Measurements from ENCODE around the gene GLRX2.
"Not testable (repeated sequence)": the region's sequence is repeated elsewhere in the genome, so short reads cannot be mapped to it uniquely, and the experiment has no call there.

The GLRX2 gene, protein sequence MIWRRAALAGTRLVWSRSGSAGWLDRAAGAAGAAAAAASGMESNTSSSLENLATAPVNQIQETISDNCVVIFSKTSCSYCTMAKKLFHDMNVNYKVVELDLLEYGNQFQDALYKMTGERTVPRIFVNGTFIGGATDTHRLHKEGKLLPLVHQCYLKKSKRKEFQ

DNA sequence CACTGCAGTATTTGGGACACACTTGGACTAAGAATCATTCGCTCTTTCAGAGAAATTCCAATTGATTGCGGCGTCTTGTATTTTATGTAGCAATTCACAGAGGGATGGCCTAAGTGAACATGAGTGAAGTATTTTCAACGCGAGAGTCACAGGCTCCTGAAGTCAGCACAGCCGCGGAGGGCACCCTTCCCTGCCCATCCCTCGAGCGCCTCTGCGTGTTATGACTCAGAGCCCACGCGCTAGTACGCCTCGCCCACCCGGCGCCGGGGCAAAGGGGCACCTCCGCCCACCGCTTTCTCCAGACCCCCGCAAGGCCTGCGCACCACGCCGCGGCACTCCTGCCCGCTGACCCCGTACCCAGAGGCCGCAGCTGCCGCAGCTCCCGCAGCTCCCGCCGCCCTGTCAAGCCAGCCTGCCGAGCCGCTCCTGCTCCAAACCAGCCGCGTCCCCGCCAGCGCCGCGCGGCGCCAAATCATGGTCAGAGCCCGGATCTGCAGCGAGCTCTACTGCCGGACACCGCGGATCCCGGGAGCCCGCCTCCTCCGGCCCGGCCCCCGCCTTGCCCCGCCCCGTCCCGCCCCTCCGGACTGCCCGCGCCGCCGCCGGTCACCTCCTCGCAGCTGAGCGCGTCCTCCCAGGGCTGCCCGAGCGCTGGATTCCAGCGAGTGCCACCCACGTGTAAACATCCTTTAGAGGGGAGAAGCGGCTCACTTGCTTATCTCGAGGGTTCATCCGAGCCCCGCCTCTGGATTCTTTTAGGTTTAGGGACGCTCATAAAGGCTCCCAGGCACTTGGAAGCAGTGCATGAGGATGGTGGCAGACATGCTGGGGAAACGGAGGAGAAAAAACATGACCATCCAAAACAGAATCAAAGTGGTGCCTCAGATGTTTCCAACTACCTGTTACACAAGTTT lies at the start of gene GLRX2:
Gene GLRX2, minus strand, starts transcription at position 508 of the 914 bp plus-strand sequence. Its CDS starts 32 bp downstream, at position 476.
- DNase-seq (ENCODE audit: low read depth): peak; percentile 51

DNA sequence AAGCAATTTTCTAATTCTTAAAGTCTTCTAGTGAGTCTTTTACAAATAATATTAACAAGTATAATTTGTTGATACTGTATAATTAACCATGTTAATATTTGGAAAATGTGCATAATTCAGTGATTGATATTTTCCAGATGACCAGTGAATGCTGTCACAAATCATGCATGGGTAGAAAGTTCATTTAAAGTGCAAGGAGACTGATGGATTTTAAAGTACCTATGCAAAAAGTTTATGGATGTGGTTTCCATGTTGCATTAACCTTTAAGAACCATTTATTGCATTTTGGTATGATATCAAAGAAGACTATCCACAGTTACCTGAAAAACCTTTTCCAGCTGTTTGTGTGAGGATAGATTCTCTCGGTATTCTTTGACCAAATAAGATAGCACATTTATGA lies 39.8 kb upstream of the GLRX2 start:
- DNase-seq (ENCODE audit: low read depth): no peak

DNA sequence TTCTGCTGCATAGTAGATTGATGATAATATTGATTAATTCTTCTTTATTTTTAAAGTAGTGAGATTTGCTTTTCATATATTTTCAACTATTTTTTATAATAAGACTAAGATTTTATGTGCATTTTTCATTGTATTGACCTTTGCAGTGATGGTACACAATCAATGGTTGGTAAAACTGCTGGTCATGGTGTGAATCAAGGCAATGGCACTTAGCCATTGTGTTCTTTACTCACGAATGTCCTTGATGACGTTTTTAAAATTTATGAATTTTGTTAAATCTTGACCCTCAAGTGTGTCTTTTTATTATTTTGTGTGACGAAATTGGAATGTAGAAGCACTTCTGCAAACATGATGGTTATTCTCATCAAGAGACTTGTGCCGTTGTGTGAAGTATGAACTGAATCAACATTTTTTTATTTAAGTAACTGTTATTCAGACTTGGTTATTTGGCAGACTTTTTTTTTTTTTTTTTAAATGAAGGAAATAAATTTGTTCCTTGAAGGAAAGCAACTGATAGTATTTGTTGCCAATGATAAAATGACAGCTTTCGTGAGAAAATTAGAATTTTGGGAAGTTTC lies 39.2 kb upstream of the GLRX2 start:
- DNase-seq (ENCODE audit: low read depth): no peak

DNA sequence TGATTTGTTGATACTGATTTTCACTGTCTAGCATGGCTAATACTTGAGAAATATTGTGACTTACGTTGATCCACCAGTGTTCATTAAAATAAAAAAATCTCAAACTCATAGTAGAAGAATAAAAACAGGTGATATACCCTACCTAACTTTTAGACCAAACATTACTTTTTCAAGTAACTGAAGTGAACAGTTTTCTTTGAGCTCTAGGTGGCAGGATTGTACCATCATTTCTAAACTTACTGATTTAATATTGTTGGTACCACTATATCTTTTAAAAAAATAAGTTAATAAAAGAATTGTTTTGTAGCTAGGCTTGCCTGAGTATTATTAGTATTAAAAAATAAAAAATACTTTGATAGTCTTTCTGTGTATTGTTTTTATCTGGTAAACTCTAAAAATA lies 38.1 kb upstream of the GLRX2 start:
- DNase-seq (ENCODE audit: low read depth): no peak

DNA sequence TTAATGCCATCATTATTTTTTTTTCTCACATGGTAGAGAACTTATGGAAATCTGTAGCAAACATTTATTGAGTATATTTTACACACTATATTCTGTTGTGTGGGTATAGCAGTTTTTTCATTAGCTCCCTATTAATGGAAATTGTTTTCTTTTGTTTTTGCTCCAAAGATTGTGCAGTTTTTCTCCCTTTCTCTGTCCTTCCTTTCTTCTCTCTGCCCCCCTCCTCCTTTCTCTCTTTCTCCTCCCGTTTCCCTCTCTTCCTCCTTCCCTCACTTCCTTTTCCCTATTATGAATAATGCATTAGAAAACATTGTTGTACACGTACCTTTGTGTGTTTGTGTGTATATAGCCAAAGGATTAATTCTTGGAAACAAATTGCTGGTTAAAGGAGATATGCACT lies 37.2 kb upstream of the GLRX2 start:
- no peak for DNase-seq (ENCODE audit: low read depth)

DNA sequence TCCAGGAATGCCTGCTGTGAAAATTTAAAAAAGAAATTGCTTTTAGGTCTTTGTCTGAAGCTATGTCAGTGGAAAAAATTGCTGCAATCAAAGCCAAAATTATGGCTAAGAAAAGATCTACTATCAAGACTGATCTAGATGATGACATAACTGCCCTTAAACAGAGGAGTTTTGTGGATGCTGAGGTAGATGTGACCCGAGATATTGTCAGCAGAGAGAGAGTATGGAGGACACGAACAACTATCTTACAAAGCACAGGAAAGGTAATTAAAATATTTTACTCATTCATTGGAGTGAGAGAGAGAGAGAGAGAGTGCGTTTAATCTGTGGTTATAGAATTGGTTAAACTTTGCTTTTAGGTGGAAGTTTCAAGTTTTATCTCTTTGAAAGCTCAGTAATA lies 36.6 kb upstream of the GLRX2 start:
- no peak for DNase-seq (ENCODE audit: low read depth)

DNA sequence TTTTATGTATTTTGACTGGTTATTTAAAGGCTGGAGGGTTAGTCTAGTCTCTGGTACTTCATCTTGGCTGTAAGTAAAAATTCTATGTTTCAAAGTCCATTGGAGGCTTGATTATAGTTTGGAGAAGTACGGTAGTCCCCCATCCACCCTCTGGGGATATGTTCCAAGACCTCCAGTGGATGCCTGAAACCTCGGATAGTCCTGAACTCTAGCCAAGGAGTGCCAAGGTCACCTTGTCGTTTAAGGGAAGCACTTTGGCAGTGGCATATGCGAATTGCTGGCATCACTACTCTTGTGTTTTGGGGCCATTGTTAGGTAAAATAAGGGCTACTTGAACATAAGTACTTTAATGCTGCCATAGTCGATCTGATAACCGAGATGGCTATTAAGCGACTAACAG lies 35.0 kb upstream of the GLRX2 start:
- DNase-seq (ENCODE audit: low read depth): no peak

DNA sequence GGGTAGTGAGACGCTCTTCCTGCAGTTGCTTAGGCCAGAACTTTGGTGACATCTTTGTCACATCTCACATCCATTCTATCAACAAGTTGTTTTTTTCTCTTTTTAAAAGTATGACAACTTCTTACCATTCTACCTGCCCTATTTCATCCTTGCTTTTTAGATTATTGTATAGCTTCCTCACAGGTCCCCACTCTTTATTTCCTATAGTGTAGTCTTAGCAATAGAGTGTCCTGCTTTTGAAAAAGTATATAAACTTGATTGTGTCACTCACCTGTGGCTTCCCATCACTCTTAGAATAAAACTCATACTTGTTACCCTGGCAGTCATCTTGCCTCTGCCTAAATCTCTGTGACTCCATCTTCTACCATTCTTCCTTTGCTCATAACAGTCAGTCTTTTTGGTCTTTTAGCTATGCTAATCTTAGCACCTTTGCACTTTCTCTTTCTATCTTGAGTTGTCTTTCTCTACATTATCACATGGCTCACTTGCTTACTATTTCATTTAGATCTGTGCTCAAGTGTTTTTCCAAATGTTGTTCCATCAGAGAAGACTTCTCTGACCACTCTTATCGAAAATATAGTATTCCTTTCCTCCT lies 26.1 kb upstream of the GLRX2 start:
- no peak for DNase-seq (ENCODE audit: low read depth)

DNA sequence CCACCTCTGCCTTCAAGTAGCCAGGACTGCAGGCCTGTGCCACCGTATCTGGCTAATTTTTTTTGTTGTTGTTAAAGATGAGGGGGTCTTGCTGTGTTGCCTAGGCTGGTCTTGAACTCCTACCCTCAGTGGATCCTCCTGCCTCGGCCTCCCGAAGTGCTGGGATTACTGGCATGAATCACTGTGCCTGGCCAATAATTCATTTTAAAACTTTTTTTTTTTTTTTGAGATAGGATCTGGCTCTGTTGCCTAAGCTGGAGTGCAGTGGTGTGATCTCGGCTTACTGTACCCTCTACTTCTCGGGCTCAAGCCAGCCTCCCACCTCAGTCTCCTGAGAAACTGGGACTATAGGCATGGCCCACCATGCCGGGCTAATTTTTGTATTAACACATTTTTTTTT lies 20.2 kb upstream of the GLRX2 start:
- DNase-seq (ENCODE audit: low read depth): no peak

DNA sequence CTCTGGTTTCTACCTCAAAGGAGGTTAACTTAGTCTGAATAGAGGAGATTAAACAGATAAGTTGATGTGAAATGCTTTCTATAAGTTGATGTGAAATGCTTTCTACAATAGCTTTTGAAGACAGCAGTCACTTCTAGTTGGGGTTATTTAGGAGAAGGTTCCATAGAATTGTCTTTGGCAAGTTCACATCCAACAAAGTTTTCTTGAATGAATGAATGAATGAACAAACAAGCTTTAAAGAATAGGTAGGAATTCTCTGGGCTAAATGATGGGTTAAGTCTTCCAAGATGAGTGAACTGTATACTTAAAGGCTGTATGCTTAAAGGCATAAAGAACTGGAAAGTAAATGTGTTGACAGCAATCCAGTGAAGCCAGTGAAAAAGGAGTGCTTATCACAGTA lies 18.5 kb upstream of the GLRX2 start:
- no peak for DNase-seq (ENCODE audit: low read depth)

DNA sequence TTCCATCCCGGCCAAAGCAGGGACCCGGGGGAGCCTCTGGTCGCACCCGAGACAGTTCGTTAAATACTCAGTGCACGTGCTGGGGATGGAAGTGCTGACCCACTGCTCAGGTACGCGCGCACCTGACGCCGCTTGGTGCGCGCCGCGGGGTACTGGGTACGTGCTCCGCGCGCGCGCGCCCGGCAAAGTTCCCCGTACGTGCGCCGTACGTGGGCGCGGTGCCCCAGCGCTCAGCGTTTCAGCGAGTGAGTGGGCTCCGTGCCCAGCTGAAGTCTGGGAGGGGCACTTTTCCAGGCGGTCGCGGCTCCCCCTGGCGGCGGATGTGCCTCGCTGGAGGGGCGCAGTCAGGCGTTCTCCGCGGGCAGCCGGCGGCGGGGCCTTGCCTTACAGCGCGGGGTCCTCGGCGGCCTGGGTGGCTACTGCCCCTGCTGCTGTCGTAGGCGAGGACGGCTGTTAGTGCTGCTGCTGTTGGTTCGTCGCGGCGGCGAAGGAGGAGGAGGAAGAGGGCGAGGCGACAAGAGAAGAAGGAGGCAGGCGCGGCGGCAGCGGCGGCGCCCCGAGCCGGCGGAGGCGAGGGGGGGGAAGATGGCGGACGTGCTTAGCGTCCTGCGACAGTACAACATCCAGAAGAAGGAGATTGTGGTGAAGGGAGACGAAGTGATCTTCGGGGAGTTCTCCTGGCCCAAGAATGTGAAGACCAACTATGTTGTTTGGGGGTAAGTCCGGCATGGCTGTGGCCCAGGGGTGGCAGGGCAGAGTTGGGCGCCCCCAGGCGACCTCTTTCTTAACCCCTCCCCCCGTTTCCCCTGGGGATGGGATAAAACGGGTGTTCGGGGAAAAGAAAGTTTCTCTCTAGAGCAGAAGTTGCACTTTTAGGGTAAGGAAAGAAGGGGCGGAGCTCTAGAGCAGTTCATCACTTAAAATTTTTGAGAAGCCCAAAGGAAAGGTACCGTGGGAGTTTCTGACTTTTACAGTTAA lies 16.7 kb upstream of the GLRX2 start, which contains the start of gene CDC73:
Gene CDC73, plus strand, starts transcription at position 416 of the 978 bp plus-strand sequence. Its CDS starts 170 bp downstream, at position 586.
- peak; percentile 60 for DNase-seq (ENCODE audit: low read depth)

DNA sequence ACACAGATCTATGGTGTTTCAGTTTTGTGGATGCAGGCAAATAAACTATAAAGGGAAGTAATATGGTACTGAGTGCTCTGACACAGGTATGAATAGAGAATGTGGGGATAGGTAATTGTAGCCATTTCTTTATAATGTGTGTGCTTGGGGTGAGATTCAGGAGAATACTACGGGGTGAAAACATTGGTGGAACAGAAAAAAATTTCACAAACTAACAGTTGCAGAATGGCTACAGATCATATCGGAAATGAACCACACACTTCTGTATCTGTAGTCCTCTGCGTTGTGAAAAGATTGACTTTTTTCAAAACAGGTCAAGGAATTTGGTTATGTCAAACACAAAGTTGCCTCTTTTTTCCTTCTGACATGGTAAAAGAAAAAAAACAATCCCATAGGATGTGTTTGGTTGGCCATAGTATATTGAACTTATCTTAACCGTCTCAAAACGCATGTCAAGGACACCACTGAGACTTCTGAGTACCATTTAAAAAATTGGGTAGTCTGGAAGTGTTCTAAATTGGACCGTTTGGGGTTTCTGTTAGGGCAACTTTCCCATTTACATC lies 15.5 kb upstream of the GLRX2 start:
- DNase-seq (ENCODE audit: low read depth): no peak

DNA sequence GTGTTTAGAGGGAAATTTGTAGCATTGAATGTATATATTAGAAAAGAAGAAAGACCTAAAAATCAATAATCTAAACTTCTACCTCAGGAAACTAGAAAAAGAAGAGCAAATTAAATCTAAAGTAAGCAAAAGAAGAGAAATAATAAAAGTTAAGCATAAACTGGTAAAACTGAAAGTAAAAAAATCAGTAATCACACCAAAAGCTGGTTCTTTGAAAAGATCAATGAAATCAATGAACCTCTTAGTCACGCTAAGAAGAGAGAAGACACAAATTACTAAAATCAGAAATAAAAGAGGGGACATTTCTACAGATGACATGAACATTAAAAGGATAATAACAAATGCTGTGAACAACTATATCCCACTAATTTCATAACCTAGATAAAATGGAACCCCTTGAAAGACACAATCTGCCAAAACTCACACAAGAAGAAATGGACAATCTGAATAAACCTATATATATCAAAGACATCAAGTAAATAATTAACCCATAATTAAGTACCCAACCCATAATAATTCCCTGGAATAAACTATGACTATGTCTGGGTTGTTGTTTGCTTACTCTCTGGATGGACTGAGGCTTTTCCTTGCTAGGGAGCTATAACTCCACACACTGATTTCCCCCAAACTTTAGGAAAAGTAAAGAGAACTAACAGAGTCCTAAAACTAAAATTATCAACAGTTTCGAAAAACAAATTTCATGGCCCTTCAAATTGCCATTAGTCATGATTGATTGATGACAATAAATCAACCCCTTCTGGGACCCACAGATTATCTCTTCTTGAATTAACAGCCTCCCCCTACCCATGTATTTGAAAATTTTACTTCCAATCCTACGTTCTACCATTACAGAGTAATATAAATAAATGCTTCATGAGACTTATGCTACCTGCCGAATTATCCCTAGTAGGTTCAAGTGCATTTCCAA lies 13.9 kb upstream of the GLRX2 start:
- DNase-seq (ENCODE audit: low read depth): no peak

DNA sequence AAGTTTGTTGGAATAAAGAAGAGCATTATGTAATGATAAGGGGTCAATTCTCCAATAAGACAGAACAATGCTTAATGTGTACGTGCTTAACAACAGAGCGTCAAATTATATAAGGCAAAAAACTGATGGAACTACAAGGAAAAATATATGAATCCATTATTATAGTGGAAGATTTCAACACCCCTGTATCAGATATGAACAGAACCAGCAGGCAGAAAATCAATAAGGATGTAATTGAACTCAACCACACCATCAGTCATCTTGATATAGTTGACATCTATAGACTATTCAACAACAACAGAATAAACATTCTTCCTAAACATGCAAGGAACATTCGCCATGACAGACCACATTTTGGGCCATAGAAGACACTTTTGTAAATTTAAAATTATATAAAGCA lies 13.0 kb upstream of the GLRX2 start:
- no peak for DNase-seq (ENCODE audit: low read depth)

DNA sequence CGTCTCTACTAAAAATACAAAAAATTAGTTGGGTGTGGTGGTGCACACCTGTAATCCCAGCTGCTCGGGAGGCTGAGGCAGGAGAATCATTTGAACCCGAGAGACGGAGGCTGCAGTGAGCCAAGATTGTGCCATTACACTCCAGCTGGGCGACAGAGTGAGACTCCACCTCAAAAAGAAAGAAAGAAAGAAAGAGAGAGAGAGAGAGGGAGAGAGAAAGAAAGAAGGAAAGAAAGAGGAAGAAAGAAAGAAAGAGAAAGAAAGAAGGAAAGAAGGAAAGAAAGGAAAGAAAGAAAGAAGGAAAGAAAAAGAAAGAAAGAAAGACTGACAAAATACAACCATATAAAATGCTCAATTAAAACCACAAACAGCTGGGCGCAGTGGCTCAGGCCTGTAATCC lies 12.0 kb upstream of the GLRX2 start:
- not testable (repeated sequence) for DNase-seq (ENCODE audit: low read depth)

DNA sequence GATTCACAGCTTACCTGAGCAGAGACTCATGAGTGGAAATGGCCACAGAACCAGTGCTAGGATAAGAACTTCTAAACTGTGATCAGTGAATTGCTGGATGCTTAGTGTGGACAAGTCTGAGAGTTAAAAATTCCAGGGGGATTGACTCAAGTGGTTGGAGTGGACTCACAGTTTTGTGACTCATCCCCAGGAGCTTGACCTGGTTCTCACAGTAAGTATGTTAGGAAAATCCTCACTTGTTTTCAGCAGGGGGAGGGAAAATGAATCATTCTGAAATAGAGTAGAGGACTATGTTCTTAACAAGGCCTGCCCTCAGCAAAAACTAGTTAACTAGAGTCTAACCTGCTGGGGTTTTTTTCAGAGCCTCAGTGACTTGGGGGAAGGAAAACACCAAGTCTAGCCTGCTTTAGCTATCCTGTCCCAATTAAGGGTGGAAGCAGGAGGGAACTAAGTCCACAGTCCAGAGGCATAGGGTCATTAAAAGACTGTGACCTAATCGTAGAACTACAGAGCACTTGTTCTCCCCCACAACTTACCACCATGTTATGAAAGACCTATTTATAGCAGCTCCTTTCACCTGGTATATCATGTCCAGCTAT lies 10.5 kb upstream of the GLRX2 start:
- peak; percentile 99 for DNase-seq (ENCODE audit: low read depth)

DNA sequence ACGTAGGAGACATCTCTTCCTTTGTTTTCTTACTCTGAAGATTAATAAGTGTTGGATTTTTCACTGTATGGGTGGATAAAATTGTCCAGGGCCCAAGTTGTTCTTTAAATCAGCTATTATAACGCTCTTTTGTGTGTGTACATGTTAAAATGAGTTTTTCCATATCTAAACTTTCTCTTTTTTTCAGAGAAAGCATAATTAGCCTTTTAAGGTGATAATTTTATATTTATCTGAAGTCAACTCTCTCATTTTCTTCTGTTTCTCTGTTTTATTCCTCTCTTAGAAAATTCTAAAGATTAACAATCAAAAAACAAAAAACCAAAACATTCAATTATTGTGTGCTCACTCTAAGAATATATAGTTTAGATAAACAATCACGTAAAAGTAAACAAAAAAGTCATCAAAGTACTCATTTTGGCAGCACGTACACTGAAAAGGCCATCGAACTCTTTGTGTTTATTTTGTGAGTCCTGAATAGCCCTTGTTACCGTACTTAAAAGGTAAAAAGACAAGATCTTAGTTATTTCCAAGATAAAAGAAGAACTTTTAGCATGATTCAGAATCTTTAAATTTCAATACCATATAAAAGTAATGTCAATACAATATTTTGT lies 9.4 kb upstream of the GLRX2 start:
- DNase-seq (ENCODE audit: low read depth): no peak

DNA sequence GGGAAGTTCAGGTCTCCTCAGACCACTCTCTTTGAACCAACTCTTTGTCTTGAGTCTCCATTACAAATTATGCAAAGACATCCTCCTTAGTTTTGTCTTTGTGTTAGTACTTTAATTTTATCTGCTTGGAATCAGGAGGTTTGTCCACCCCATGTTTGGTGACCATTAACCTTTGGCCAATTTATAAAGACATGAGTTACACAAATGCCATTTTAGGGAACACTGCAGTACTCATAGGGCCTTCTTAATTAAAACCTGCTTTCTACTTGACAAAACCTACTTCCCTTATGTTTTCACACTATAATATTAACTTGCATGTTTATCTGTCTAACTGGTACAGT lies 8.7 kb upstream of the GLRX2 start:
- DNase-seq (ENCODE audit: low read depth): no peak

DNA sequence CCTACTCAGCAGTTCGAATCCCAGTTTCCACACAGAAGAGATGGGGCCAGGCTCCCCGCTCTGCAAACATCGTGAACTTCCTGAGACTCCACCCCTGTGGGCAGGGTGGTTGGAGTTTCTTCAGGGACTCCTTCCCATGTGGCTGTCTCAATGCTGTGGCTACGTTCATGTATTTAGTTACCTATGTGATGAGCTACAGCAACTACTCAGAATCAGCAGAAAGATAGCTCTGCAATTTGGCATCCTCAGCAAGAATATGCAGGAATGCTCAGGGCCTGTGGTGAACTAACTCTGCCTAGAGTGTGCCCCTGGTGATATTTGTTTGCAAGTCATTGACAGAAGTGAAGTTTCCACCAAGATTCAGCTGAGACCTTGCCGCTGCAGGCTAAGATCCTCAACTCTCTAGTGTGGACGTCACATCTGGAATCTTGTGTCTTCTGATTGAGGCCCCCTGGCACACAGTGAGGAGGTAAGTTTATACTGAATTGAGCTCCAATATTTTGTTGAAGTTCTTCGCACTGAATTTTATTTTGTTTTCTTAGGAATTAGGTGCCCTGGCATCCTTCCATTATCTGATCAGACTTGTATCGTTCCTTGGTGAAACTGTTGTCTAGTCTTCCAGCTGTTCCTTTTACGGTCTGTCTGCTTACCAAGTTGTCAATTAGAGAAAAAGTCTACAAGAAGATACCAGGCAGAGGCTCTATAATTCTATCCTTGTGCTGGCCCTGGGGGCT lies 8.2 kb upstream of the GLRX2 start:
- DNase-seq (ENCODE audit: low read depth): no peak

Data from non-pigmented ciliary epithelial cell (primary cell).